GDM1 (cell line): Measurements from ENCODE around the gene TSPAN1.

Experiments
- DNase-seq: peaks from one replicate; lab custom pipeline; 2025; lab: John Stamatoyannopoulos, UW

Gene TSPAN1

DNA sequence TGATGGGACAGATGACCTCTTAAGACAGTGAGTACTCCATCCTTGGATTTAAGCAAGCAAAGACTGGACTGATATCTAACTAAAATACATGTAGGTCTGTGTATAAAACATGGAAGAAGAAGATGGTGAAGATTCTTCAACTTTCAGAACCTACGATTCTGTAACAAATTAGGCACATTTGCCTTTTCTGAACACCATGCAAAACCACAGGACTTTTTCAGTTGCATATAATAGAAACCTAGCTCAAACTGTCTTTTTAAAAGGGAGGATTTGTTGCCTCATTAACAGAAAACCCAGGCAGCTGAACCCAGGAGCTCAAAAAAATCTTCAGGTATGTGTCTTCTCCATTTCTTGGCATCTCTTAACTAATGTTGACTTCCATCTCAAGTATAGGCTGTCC, 14.7 kb upstream of the TSPAN1 start:
- no peak for DNase-seq

DNA sequence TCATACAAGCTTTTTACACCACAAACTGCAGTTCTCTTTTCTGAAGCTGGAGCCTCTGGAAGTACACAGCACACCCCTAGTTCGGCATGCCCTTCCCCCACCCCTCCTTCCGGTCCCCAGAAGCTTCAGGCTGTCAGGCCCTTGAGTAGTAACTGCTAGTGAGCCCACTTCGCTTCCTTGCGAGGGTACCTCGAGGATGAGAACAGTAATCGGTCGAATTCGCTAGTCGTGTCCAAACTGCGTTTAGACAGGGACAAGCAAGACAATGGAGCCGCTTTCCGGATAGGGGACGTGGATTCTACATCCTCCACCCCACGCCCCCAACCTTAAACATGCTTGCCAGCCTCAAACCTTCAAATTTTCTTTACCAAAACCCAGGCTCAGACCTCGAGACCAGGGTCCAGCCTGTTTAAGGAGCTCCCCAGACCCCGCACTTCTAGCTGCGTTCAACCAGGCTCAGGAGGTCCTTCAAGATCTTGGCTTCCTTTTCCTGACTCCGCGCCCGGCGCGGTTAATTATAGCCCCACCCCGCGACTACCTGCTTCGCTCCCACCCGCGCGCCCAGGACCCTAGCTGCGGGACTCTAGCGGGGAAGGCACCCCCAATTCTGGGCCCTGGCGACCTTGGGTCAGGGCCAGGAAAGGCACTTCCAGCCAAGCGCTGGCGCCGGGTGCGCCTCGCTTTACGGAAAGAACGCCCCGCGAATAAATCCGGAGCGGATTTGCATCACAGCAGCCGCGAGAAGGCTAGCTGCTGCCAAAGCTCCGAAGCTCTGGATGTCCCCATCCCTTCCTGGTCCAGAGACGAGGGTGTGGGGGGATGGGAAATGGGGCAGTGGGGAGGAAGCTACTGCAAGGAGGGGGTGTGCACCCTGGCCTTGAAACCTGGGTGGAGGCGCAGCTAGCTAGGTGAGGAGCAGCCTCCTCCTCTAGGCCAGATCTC, 8.1 kb upstream of the TSPAN1 start:
- no peak for DNase-seq

- no peak for DNase-seq
These were observed 6.4 kb upstream of the TSPAN1 start for GRCh38 chr1:46168477-46168876.

DNA sequence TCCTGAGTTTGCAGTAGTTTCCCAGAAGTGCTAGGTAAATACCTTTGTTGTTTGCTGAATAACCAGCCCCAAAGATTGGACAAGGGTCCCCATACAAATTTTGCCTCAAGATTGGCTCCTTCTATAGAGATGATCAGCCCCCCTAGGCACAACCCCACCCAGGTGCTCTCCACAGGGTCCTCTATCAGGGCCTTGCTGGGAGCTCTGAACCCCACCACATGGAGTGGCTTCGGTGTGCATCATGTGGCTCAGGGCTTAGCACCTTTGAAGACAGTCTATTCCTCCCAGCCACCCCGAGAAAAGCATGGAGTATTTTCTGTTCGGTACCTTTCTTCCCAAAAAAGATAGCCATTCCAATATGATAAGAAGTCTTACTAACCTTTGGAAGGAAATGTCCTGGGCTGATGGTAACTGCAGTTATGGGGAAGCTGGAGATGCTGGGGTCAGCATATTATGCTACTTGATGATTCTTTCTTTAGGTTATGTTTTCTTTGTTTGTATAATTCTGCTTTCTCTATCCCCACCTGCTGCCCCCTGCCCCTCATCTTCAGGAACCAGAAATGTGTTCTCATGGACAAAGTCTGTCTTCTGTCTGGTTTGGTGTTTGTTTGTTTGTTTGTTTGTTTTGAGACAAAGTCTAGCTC, 5.0 kb upstream of the TSPAN1 start:
- no peak for DNase-seq

GRCh38 chr1:46171351-46171750, 3.5 kb upstream of the TSPAN1 start:
- DNase-seq: no peak

GRCh38 chr1:46171871-46172270, 3.0 kb upstream of the TSPAN1 start:
- DNase-seq: no peak

DNA sequence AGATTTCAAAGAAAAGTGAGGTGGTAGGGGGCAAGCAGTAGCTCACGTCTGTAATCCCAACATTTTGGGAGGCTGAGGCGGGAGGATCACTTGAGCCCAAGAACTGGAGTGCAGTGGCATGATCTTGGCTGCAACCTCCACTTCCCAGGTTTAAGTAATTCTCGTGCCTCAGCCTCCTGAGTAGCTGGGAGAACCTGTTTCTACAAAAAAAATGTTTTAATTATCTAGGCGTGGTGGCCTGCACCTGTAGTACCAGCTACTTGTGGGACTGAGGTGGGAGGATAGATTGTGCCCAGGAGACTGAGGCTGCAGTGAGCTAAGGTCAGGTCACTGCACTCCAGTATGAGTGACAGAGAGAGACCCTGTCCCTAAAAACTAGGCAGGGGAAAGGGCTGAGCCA, 2.6 kb upstream of the TSPAN1 start:
- DNase-seq: no peak

- DNase-seq: no peak
These were observed 1.5 kb upstream of the TSPAN1 start for GRCh38 chr1:46173361-46173856.

GRCh38 chr1:46175243-46175642, 356 bp downstream of the TSPAN1 start:
- no peak for DNase-seq

DNA sequence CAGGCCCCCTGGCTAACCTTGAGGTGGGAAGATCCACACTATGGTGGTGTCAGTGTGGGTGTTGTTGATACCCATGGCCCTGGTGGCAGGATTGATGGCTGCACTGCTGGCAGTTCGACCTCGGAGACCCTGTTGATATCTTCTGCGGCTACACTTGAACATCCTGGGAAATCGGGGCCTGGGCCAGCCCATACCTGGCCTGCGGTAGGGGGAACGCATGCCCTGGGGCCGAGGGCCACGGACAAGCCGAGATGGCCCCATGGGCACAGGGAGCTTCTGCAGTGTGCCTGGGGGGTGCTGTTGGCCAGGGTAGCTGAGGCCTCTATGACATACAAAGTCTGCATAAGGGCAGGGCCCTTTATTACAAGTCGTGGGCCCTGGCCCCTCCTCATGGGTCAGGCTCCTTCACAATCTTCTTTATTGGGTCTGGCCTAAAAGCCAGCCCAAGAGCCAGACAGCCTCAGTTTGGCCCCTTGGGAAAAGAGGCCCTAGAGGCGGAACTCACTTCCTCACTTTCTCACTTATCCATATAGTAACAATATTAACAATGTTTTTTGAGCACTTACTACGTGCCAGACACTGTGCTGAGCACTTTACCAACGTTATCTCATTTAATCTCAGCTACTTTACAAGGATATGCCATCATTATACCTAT, 1.5 kb downstream of the TSPAN1 start, which contains the start of gene P3R3URF:
P3R3URF (minus strand) TSS at position 278 of the 655 bp plus-strand sequence; CDS start at position 261, 17 bp downstream.
- no peak for DNase-seq

DNA sequence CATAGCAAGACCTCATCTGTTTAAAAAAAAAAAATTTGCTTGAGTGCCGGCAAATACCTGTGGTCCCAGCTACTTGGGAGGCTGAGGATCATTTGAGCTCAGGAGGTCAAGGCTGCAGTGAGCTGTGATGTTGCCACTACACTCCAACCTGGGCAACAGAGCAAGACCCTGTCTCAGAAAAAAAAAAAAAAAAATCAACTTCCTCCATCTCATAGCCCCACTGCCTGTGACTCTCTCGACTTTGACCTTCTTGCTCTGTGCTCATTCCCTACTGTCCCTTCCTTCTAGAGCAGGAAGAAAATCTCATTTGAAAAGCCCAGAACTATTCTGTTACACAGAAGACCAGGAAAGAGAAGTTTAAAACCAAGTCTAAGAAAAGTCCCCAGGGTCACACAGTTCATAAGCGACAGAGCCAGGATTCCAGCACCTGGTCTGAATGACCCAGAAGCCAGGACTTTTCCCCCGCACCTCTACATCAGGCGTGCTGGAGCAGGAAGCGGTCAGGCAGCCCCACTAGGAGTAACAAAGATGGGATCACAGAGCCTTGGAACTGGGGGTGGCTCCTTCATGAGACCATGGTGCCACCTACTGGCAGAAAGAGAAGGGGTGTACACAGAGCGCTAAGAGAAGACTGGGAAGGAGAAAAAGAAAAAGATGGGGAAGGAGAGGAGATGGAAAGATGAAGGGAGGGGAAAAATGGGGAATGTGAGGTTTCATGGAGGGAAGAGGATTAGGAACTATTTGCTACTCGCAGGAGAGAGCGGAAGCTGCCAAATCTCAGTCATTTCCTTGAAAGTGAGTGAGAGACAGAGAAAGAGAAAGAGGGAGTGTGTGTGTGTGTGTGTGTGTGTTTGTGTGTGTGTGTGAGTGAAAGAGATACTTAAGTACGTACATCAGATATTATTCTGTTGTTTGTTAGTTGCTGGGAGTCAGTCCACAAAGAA, 4.5 kb downstream of the TSPAN1 start:
- peak; percentile 47 for DNase-seq

DNA sequence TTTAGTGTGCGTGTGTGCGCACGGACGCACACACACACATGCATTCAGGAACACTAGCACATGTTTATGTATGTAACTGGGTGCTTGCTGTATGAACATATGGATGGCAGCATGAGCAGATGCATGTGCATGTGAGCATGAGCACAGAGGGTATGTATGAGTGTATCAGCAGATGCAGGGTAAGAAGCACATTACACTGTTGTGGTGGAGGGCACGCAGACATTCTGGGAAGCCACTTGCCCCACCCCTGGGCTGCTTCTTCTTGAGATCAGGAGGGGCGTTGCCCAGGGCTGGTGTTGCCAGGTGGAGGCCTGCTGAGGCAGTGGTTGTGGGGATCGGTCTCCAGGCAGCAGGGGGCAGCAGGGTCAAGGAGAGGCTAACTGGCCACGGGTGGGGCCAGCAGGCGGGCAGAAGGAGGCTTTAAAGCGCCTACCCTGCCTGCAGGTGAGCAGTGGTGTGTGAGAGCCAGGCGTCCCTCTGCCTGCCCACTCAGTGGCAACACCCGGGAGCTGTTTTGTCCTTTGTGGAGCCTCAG, 5.3 kb downstream of the TSPAN1 start:
- DNase-seq: no peak

- no peak for DNase-seq
These were observed 6.7 kb downstream of the TSPAN1 start for GRCh38 chr1:46181343-46182260.

GRCh38 chr1:46183079-46183847, 8.4 kb downstream of the TSPAN1 start:
- no peak for DNase-seq

GRCh38 chr1:46183926-46184557, 9.2 kb downstream of the TSPAN1 start:
- DNase-seq: no peak

DNA sequence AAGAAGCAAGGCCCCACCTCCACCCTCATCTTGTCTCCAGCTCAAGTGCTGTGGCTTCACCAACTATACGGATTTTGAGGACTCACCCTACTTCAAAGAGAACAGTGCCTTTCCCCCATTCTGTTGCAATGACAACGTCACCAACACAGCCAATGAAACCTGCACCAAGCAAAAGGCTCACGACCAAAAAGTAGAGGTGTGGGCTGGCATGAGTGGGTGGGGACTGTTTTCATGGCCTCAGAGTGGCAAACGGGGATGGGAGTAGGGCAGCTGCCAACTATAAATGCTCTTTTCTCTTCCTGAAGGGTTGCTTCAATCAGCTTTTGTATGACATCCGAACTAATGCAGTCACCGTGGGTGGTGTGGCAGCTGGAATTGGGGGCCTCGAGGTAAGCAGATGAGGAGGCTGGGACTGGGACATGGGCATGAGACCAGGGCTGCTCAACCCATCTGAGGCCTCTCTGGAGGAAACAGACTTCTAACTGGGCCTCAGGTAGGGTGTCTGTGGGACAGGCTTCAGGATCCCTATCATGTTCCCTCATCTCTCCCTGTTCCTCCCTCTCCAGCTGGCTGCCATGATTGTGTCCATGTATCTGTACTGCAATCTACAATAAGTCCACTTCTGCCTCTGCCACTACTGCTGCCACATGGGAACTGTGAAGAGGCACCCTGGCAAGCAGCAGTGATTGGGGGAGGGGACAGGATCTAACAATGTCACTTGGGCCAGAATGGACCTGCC, 10.2 kb downstream of the TSPAN1 start:
- DNase-seq: no peak

GRCh38 chr1:46186076-46186475, 11.2 kb downstream of the TSPAN1 start:
- no peak for DNase-seq
